H1 (cell line): Measurements from ENCODE around the gene ZNF527. TPM values are rescaled to one million over a fixed set of nuclear protein-coding genes. Genes with fewer than 3 reads are reported as not detected.

Experiments
- CEBPB ChIP-seq: IDR thresholded peaks from 2 replicates; pipeline ENCODE4 v1.6.1; 2012; ENCODE audit warnings: low read depth, low read length
- CHD1 ChIP-seq: IDR thresholded peaks from 2 replicates; pipeline ENCODE4 v1.6.1; 2012; ENCODE audit warnings: low read depth, low read length, improper control_type of control experiment
- CHD2 ChIP-seq: IDR thresholded peaks from 2 replicates; pipeline ENCODE4 v1.6.1; 2012; ENCODE audit warnings: low read length, improper control_type of control experiment
- CTBP2 ChIP-seq: IDR thresholded peaks from 2 replicates; pipeline ENCODE4 v1.7.0; 2011; ENCODE audit warnings: borderline replicate concordance, mild to moderate bottlenecking, moderate library complexity, mixed read lengths, low read length; ENCODE audit not compliant: insufficient read depth, insufficient read length
- CTCF ChIP-seq, 3 experiments: IDR thresholded peaks; 1 replicate in 2 of 3; 2 replicates in 1 of 3; pipeline versions ENCODE4 v1.5.1 to v1.6.1; 2011; ENCODE audit warnings: low read length in 3 of 3, mild to moderate bottlenecking in 3 of 3, inconsistent platforms in 2 of 3, low read depth in 1 of 3, moderate library complexity in 1 of 3; ENCODE audit not compliant: insufficient read depth in 1 of 3; ENCODE audit errors: control extremely low read depth in 1 of 3
- E2F6 ChIP-seq: IDR thresholded peaks from 2 replicates; pipeline ENCODE4 v1.6.1; 2012; ENCODE audit warnings: inconsistent platforms
- EGR1 ChIP-seq: IDR thresholded peaks from 2 replicates; pipeline ENCODE4 v1.6.1; 2011; ENCODE audit warnings: low read depth, low read length, borderline replicate concordance
- EP300 ChIP-seq, 2 experiments: IDR thresholded peaks; 1 replicate in 1 of 2; 2 replicates in 1 of 2; pipeline ENCODE4 v1.6.1; 2011 to 2012; ENCODE audit warnings: low read depth in 2 of 2, low read length in 2 of 2, mild to moderate bottlenecking in 2 of 2, borderline replicate concordance in 1 of 2, inconsistent platforms in 1 of 2, moderate library complexity in 1 of 2
- NRF1 ChIP-seq: IDR thresholded peaks from 2 replicates; pipeline ENCODE4 v1.6.1; 2011; ENCODE audit warnings: mild to moderate bottlenecking, low read depth, low read length, improper control_type of control experiment
- PHF8 ChIP-seq: fragments of 200-600 bp; sonication (generic); conservative IDR thresholded peaks from 2 replicates; pipeline ENCODE4 v1.7.1; 2012; ENCODE audit warnings: low read depth, mild to moderate bottlenecking, inconsistent platforms, low read length, moderate library complexity
- POLR2A ChIP-seq, 2 experiments: IDR thresholded peaks; 1 replicate in 1 of 2; 2 replicates in 1 of 2; pipeline ENCODE4 v1.6.1; 2011; ENCODE audit warnings: low read depth in 2 of 2, low read length in 2 of 2, mild to moderate bottlenecking in 2 of 2; ENCODE audit errors: control extremely low read depth in 1 of 2
- SIRT6 ChIP-seq: IDR thresholded peaks from one replicate; pipeline ENCODE4 v1.7.1; 2012; ENCODE audit warnings: low read length, inconsistent platforms
- SP4 ChIP-seq: IDR thresholded peaks from 2 replicates; pipeline ENCODE4 v1.6.1; 2012; ENCODE audit warnings: low read length, inconsistent platforms
- TEAD4 ChIP-seq: IDR thresholded peaks from 2 replicates; pipeline ENCODE4 v1.6.1; 2012; ENCODE audit warnings: low read depth, low read length, inconsistent platforms, mixed read lengths
- polyA plus RNA-seq, 7 experiments: library from polyadenylated mRNA; depleted of rRNA in 3 of 7; stranded (reverse) in 5 of 7; unstranded in 2 of 7; fragments of >200 nt in 5 of 7; fragments of 200-250 nt in 2 of 7; gene quantifications; 1 replicate in 5 of 7; 2 replicates in 1 of 7; 4 replicates in 1 of 7; pipeline versions ENCODE4 v1.2.1 to v1.2.3, GENCODE V29; 2011 to 2013; ENCODE audit warnings: missing spikeins in 2 of 7, mixed read lengths in 2 of 7
- total RNA-seq: library from RNA; stranded (reverse); fragmentation: NEBNext Ultra II Directional; extraction: Animal tissue kit (Norgen Biotek cat#: 25700); gene quantifications from 2 replicates; pipeline ENCODE4 v1.2.1, GENCODE V29; 2021

The ZNF527 gene
- total and polyA plus RNA-seq, 2 of the 8 experiments (the other 6 are each of a cell fraction or from before 2014, with no cell fraction given) = 2.1 to 4.5 TPM

- TF ChIP-seq CTCF (IDR thresholded peaks at IDR 0.05; ENCODE audit: control extremely low read depth in 1 of 3, insufficient read depth in 1 of 3, low read depth in 1 of 3, low read length in 3 of 3) = peak; percentile 37 to 73 (median 60); a peak in 3 of 4 replicates
- TF ChIP-seq SIRT6 = no peak
- TF ChIP-seq TEAD4 = peak; percentile 66
- no peak for TF ChIP-seq EP300 (IDR thresholded peaks at IDR 0.05; ENCODE audit: borderline replicate concordance in 1 of 2, low read depth in 2 of 2, low read length in 2 of 2)
- TF ChIP-seq PHF8 = no peak
- no peak for TF ChIP-seq NRF1
- TF ChIP-seq CHD1 = no peak
- no peak for TF ChIP-seq POLR2A (IDR thresholded peaks at IDR 0.05; ENCODE audit: control extremely low read depth in 1 of 2, low read depth in 2 of 2, low read length in 2 of 2)
- TF ChIP-seq CHD2 = no peak
- no peak for TF ChIP-seq EGR1
- no peak for TF ChIP-seq SP4
- no peak for TF ChIP-seq E2F6
- TF ChIP-seq CTBP2 = no peak
- no peak for TF ChIP-seq CEBPB
- TF ChIP-seq, all 59 proteins: peak for 4
Observed at GRCh38 chr19:37362733-37363132, 8.2 kb upstream of the ZNF527 start (continued).
